Measurements from ENCODE around the gene PLD1. TPM values are rescaled to one million over a fixed set of nuclear protein-coding genes. Genes with fewer than 3 reads are reported as not detected.

Gene PLD1
- total RNA-seq, 4 donors from 2014 or later: 52.1 to 88.3 (median 77.4) TPM

- in situ Hi-C loops (cut with MboI; ENCODE audit: low pct_ligation_motif_present in 1 of 4, low pct_unique_long_range_greater_than_20kb in 1 of 4, low sequenced_read_pairs in 3 of 4): no loop called here
- 35% methylated on average over 3 of the region's 3 CpGs for WGBS, 2 donors (ENCODE audit: low coverage in 1 of 2)
Measured at GRCh38 chr3:171769461-171769860, 40.8 kb downstream of the PLD1 start.

GRCh38 chr3:171768986-171769385 is 41.3 kb downstream of the PLD1 start:
- intact Hi-C loops (cut with DNase I; ENCODE audit: low total_unique reads) (no loop called here), in situ Hi-C loops (cut with MboI; ENCODE audit: low pct_ligation_motif_present in 1 of 4, low pct_unique_long_range_greater_than_20kb in 1 of 4, low sequenced_read_pairs in 3 of 4) (no loop called here)
- TF ChIP-seq, protein P1, sequence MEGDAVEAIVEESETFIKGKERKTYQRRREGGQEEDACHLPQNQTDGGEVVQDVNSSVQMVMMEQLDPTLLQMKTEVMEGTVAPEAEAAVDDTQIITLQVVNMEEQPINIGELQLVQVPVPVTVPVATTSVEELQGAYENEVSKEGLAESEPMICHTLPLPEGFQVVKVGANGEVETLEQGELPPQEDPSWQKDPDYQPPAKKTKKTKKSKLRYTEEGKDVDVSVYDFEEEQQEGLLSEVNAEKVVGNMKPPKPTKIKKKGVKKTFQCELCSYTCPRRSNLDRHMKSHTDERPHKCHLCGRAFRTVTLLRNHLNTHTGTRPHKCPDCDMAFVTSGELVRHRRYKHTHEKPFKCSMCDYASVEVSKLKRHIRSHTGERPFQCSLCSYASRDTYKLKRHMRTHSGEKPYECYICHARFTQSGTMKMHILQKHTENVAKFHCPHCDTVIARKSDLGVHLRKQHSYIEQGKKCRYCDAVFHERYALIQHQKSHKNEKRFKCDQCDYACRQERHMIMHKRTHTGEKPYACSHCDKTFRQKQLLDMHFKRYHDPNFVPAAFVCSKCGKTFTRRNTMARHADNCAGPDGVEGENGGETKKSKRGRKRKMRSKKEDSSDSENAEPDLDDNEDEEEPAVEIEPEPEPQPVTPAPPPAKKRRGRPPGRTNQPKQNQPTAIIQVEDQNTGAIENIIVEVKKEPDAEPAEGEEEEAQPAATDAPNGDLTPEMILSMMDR (IDR thresholded peaks at IDR 0.05): no peak
- TF ChIP-seq EP300 (IDR thresholded peaks at IDR 0.05; ENCODE audit: low read depth): no peak
- no peak for TF ChIP-seq POLR2AphosphoS5 (IDR thresholded peaks at IDR 0.05)
- TF ChIP-seq POLR2A (IDR thresholded peaks at IDR 0.05): no peak
- no peaks in the 10 kb centered on the region for H3K36me3 ChIP-seq
- H3K27ac ChIP-seq: peak overlapping the region in 2 of 4 donors; percentile 18 to 75
- H3K4me3 ChIP-seq: peak overlapping the region in 1 of 4 donors; percentile 42
- DNase-seq: no peak
- peaks cover 0 to 68% (median 32%) of the 10 kb centered on the region in 4 donors for H3K4me1 ChIP-seq
- no peaks in the 10 kb centered on the region for H3K27me3 ChIP-seq
- 34 to 37% methylated on average over 4 of the region's 4 CpGs for WGBS, 2 donors (ENCODE audit: low coverage in 1 of 2)
- H3K9me3 ChIP-seq: no peaks in the 10 kb centered on the region

More at GRCh38 chr3:171769461-171769860, 40.8 kb downstream of the PLD1 start:
- Histone ChIP-seq H3K9me3 (no peaks in the 10 kb centered on the region), H3K4me1 (peaks cover 0 to 64% (median 30%) of the 10 kb centered on the region in 4 donors), H3K27ac (peak overlapping the region in 1 of 4 donors; percentile 75), H3K36me3 (no peaks in the 10 kb centered on the region), H3K27me3 (no peaks in the 10 kb centered on the region), H3K4me3 (peak overlapping the region in 1 of 4 donors; percentile 42)
- intact Hi-C loops (cut with DNase I; ENCODE audit: low total_unique reads): no loop called here
- TF ChIP-seq POLR2AphosphoS5 (IDR thresholded peaks at IDR 0.05) (no peak), POLR2A (IDR thresholded peaks at IDR 0.05) (no peak), EP300 (IDR thresholded peaks at IDR 0.05; ENCODE audit: low read depth) (no peak)
- TF ChIP-seq, protein P1 (IDR thresholded peaks at IDR 0.05): no peak
- DNase-seq: no peak

DNA sequence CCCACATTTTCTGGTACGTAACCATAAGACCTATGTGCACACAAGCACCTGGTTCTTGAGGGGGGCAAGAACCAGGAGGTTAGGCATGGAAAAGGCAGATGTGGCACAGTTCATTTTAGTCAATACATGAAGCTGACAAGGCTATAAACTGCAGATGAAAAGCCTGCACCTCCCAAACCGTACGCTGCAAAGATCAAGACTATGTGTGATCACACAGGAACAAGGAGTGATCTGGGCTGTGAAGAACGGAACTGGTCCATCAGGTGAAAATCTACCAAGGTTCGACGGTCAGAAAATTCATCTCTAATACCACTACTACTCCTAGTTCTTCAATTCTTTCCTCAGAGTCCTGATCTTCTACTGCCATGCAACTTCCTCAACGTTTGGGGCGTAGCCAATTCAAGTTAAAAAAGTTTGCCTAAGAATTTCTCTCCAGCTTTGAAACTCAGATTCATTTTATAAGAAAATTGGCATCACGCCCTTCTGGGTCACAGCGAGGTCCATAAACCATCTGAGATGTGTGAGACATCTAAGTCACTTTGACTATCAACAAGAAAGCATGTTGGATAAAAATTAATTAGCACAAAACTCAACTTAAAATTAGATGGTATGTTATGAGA is 41.9 kb downstream of the PLD1 start:
- Histone ChIP-seq H3K36me3 (no peaks in the 10 kb centered on the region), H3K4me1 (peaks cover 0 to 69% (median 33%) of the 10 kb centered on the region in 4 donors), H3K27ac (peak overlapping the region in 2 of 4 donors; percentile 18 to 75), H3K27me3 (no peaks in the 10 kb centered on the region), H3K4me3 (no peak overlapping the region), H3K9me3 (no peaks in the 10 kb centered on the region)
- in situ Hi-C loops (cut with MboI; ENCODE audit: low pct_ligation_motif_present in 1 of 4, low pct_unique_long_range_greater_than_20kb in 1 of 4, low sequenced_read_pairs in 3 of 4) (no loop called here), intact Hi-C loops (cut with DNase I; ENCODE audit: low total_unique reads) (no loop called here)
- DNase-seq: no peak
- 60 to 71% methylated on average over 1 to 10 of the region's 10 CpGs for WGBS, 2 donors (ENCODE audit: low coverage in 1 of 2)
- TF ChIP-seq, protein P1 (IDR thresholded peaks at IDR 0.05): no peak
- no peak for TF ChIP-seq EP300 (IDR thresholded peaks at IDR 0.05; ENCODE audit: low read depth)
- TF ChIP-seq POLR2AphosphoS5 (IDR thresholded peaks at IDR 0.05): no peak
- no peak for TF ChIP-seq POLR2A (IDR thresholded peaks at IDR 0.05)

DNA sequence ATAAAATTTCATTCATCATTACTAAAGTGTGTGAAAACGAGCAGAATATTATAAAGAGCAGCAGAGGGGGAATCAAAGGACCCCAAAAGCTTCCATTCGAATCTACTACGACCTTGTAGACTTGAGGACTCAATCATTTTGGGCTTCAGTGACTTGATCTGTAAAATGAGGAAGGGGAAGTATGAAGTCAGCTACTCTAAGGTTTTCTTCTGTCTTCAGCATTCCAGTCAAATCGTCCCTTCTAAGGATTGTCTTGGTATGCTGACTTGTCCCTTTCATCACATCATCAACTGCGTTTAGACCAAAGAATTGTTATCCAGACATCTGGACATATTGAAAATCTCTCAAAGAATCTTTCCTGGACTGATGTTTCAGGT is 44.8 kb downstream of the PLD1 start:
- Histone ChIP-seq H3K9me3 (no peaks in the 10 kb centered on the region), H3K4me1 (peaks cover 0 to 55% (median 26%) of the 10 kb centered on the region in 4 donors), H3K27me3 (no peaks in the 10 kb centered on the region), H3K4me3 (no peak overlapping the region), H3K27ac (peak overlapping the region in 2 of 4 donors; percentile 43 to 51), H3K36me3 (no peaks in the 10 kb centered on the region)
- TF ChIP-seq EP300 (IDR thresholded peaks at IDR 0.05; ENCODE audit: low read depth) (no peak), POLR2AphosphoS5 (IDR thresholded peaks at IDR 0.05) (no peak), POLR2A (IDR thresholded peaks at IDR 0.05) (no peak)
- TF ChIP-seq, protein P1 (IDR thresholded peaks at IDR 0.05): no peak
- intact Hi-C loops (cut with DNase I; ENCODE audit: low total_unique reads): no loop called here
- WGBS, 2 donors (ENCODE audit: low coverage in 1 of 2): 81 to 82% methylated on average over 5 of the region's 5 CpGs
- in situ Hi-C loops (cut with MboI; ENCODE audit: low pct_ligation_motif_present in 1 of 4, low pct_unique_long_range_greater_than_20kb in 1 of 4, low sequenced_read_pairs in 3 of 4): no loop called here
- no peak for DNase-seq

All from transverse colon (tissue), 4 donors.